HUES64 (cell line): ENCODE measurements around the gene GPX6.
"Not testable (repeated sequence)": the region's sequence is repeated elsewhere in the genome, so short reads cannot be mapped to it uniquely, and the experiment has no call there.

Experiments
- H3K27ac ChIP-seq: 2 replicates; pipeline ENCODE4 v1.7.0; 2013; ENCODE audit warnings: low read depth, low read length, inconsistent platforms
- H3K27me3 ChIP-seq: 2 replicates; pipeline ENCODE4 v1.6.1; 2013; ENCODE audit warnings: mild to moderate bottlenecking, low read length; ENCODE audit not compliant: insufficient read depth
- H3K36me3 ChIP-seq: 2 replicates; pipeline ENCODE4 v1.6.1; 2013; ENCODE audit warnings: mild to moderate bottlenecking, low read length; ENCODE audit not compliant: insufficient read depth
- H3K4me1 ChIP-seq: 2 replicates; pipeline ENCODE4 v1.6.1; 2013; ENCODE audit warnings: mild to moderate bottlenecking, low read length, moderate library complexity; ENCODE audit not compliant: insufficient read depth
- H3K4me3 ChIP-seq: 2 replicates; pipeline ENCODE4 v1.5.1; 2013; ENCODE audit warnings: mild to moderate bottlenecking, low read length, moderate library complexity
- H3K9ac ChIP-seq: 2 replicates; pipeline ENCODE4 v1.6.1; 2013; ENCODE audit warnings: mild to moderate bottlenecking, low read depth, low read length
- H3K9me3 ChIP-seq: 2 replicates; pipeline ENCODE4 v1.6.1; 2013; ENCODE audit warnings: low read depth, low read length; ENCODE audit not compliant: insufficient read depth
- WGBS: fragments of 150-250, 120-280 bp; methylation state at CpG from one replicate; pipeline ENCODE4 v1.1.7; 2013; ENCODE audit warnings: missing lambda C conversion rate; 5-methylcytosine and 5-hydroxymethylcytosine counted together

Gene GPX6

DNA sequence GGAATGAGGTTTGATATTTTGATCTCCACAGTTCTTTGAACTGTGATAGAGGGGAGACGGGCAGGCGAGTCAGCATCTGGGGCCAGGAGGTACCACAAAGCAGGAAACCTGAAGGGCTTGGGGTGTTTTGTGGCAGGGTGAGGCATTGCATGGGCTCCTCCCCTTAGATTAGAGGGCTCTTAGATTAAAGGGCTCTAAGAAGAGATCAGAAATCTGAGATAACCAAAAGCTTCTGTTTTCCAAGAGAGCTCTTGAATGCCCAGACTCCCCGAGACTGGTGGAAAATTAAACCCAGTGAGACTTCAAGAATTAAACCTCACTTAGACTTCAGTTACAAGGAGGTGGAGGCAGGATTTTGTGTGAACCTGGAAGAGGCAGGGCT lies 7.6 kb upstream of the GPX6 start:
- WGBS, result 75% methylated on average over 3 of the region's 3 CpGs
- Histone ChIP-seq H3K9me3 (no peaks in the 10 kb centered on the region), H3K9ac (no peak overlapping the region), H3K36me3 (no peaks in the 10 kb centered on the region), H3K27ac (no peak overlapping the region), H3K4me1 (peaks cover 7% of the 10 kb centered on the region; the same call in 1 of the 2 replicates), H3K27me3 (no peaks in the 10 kb centered on the region), H3K4me3 (no peak overlapping the region)

DNA sequence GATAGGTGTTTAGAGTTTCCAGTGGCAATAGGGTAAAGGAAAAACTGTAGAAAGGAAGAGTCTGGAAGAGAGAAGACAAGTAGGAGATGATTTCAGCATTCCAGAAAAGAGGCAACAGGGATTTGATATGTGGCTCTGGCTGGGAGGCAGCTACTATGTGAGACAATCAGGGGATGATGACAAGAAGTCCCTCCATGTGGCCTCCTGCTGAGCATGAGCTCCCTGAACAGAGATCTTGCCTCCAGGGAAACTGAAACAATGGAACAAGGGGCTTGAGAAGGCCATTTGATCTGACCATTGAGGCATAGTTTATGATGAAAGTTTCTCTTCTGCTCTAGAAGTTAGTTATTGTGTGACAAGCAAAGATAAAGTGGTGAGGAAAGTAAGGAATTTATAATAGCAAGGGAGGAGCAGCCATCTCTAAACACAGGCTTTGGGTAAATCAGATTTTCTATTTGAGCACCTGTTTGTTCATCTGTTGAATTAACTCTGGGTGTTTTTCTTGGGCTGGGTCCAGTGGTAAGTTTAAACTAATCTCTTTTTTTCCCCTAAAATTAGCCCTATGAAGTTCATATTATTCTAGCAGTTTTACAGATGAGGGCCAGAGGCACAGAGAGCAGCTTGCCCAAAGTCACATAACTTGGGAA lies 7.1 kb upstream of the GPX6 start:
- peaks cover 7% of the 10 kb centered on the region; the same call in 1 of the 2 replicates for H3K4me1 ChIP-seq
- H3K36me3 ChIP-seq, result no peaks in the 10 kb centered on the region
- no peaks in the 10 kb centered on the region for H3K27me3 ChIP-seq
- no peaks in the 10 kb centered on the region for H3K9me3 ChIP-seq
- H3K9ac ChIP-seq, result no peak overlapping the region
- no peak overlapping the region for H3K27ac ChIP-seq
- no peak overlapping the region for H3K4me3 ChIP-seq

DNA sequence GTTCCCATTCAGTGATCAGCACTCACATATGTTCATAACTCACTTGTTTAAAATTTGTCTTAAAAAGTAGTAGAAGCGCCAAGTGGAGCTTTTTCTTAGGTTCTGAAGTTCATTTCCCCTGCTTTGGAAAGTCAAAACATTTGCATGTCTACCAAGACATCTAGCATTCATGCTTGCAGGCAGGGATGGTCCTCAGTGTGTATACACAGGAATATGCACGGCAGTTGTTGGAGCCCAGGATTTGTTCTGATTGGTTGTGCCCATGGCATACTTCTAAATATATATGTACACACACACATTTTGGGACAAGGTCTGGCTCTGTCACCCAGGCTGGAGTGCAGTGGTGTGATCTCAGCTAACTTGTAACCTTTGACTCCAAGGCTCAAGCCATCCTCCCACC lies 2.4 kb upstream of the GPX6 start:
- Histone ChIP-seq H3K27ac (no peak overlapping the region), H3K9ac (no peak overlapping the region), H3K4me3 (no peak overlapping the region), H3K4me1 (no peaks in the 10 kb centered on the region), H3K36me3 (no peaks in the 10 kb centered on the region), H3K27me3 (peaks cover 3% of the 10 kb centered on the region; the same call in 1 of the 2 replicates), H3K9me3 (no peaks in the 10 kb centered on the region)
- WGBS, result 84% methylated on average over 2 of the region's 2 CpGs

DNA sequence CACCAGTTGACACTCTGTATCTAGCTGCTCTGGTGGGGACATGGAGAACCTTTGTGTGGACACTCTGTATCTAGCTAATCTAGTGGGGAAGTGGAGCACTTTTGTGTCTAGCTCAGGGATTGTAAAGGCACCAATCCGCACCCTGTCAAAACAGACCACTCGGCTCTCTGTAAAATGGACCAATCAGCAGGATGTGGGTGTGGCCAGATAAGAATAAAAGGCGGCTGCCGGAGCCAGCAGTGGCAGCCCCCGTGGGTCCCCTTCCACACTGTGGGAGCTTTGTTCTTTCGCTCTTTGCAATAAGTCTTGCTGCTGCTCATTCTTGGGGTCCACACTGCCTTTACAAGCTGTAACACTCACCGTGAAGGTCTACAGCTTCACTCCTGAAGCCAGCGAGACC lies 3.2 kb downstream of the GPX6 start:
- H3K9me3 ChIP-seq, H3K4me1 ChIP-seq, H3K36me3 ChIP-seq, H3K27ac ChIP-seq, H3K9ac ChIP-seq, H3K27me3 ChIP-seq, H3K4me3 ChIP-seq: not testable (repeated sequence)
- WGBS, result 96% methylated on average over 8 of the region's 8 CpGs

DNA sequence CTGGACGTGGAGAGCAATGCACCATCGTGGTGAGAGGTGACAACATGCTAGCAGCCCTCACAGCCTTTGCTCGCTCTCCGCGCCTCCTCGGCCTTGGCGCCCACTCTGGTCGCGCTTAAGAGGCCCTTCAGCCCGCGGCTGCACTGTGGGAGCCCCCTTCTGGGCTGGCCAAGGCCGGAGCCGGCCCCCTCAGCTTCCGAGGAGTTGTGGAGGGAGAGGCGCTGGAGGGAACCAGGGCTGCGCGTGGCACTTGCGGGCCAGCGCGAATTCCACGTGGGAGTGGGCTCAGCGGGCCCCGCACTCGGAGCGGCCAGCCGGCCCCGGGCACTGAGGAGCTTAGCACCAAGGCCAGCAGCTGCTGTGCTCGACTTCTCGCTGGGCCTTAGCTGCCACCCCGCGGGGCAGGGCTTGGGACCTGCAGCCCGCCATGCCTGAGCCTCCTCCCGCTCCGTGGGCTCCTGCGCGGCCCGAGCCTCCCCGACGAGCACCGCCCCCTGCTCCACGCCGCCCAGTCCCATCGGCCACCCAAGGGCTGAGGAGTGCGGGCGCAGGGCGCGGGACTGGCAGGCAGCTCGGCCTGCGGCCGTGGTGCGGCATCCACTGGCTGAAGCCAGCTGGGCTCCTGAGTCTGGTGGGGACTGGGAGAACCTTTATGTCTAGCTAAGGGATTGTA lies 3.8 kb downstream of the GPX6 start:
- Histone ChIP-seq H3K27me3 (peaks cover 3% of the 10 kb centered on the region; the same call in 1 of the 2 replicates), H3K9me3 (no peaks in the 10 kb centered on the region), H3K36me3 (no peaks in the 10 kb centered on the region), H3K4me1 (peaks cover 7% of the 10 kb centered on the region), H3K9ac (no peak overlapping the region), H3K4me3 (no peak overlapping the region), H3K27ac (no peak overlapping the region)
- WGBS, result 96% methylated on average over 51 of the region's 51 CpGs

DNA sequence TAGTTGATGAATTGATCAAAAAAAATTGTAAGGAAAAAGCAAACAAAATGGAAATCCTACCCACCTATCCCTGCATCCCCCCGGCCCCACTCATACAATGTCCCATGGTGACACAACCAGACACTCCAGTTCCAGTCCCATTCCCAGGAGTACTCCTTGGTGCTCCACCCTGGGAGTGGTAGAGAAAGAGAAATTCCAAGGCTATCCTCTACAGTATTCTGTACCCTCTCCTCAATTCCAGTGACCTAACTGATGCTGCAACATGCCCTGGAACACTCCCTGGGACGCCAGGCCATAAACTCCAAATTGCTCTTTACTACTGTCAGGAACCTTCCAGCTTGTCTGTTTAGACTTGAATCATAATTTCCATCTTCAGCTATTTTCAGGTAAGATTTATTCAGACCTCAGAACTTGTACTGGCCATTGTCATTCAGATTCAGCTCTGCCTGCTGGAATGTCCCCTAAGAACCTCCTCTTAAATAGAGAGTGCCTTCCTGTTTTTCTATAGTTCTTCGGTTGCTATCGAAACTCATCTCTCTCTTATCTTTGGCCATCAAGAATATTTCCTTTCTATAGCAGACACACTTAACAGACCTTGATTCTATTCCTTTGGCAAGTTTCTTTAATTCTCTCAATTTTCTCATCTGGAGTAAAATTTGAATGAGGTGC lies 8.7 kb downstream of the GPX6 start:
- 77% methylated on average over 4 of the region's 4 CpGs for WGBS
- no peaks in the 10 kb centered on the region for H3K27me3 ChIP-seq
- H3K9me3 ChIP-seq, result no peaks in the 10 kb centered on the region
- H3K27ac ChIP-seq, result no peak overlapping the region; the same call in 1 of the 2 replicates
- H3K9ac ChIP-seq, result no peak overlapping the region
- peaks cover 16% of the 10 kb centered on the region for H3K4me1 ChIP-seq
- H3K4me3 ChIP-seq, result no peak overlapping the region
- no peaks in the 10 kb centered on the region for H3K36me3 ChIP-seq

DNA sequence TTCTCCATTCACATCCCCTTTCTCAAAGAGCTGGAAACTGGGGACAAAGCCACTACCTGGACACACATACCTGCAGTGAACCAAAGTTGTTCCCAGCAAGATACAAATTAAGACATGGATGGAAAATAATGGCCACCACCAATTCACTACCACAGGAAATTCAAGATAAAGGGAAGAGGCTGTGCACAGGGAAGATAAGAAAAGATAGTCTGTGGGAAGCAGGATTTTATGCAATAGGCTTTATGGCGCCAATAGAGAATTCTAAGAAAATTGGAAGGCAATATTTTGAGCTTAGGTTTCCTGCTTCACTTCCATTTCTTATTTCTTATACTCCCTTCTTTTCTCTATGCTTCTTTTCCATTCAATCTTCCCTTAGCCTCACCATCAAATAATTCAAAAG lies 9.9 kb downstream of the GPX6 start:
- 89% methylated on average over 1 of the region's 1 CpG for WGBS
- Histone ChIP-seq H3K4me1 (peaks cover 16% of the 10 kb centered on the region), H3K27me3 (no peaks in the 10 kb centered on the region), H3K4me3 (no peak overlapping the region), H3K27ac (no peak overlapping the region), H3K36me3 (no peaks in the 10 kb centered on the region), H3K9ac (no peak overlapping the region), H3K9me3 (no peaks in the 10 kb centered on the region)

DNA sequence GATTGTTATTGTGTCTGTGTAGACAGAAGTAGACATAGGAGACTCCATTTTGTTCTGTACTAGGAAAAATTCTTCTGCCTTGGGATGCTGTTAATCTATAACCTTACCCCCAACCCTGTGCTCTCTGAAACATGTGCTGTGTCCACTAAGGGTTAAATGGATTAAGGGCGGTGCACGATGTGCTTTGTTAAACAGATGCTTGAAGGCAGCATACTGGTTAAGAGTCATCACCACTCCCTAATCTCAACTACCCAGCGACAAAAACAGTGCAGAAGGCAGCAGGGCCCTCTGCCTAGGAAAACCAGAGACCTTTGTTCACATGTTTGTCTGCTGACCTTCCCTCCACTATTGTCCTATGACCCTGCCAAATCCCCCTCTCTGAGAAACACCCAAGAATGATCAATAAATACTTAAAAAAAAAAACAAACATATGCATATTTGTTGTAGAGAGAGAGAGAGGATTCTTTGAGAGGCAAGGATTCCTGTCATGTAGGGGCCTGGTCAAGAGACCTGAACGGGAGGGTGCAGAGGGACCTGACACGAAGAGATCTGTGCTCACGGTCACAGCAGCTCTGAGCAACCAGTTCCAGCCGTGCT lies 12.8 kb downstream of the GPX6 start:
- H3K9ac ChIP-seq, H3K9me3 ChIP-seq, H3K27me3 ChIP-seq, H3K36me3 ChIP-seq, H3K4me3 ChIP-seq, H3K27ac ChIP-seq: not testable (repeated sequence)
- 77% methylated on average over 7 of the region's 7 CpGs for WGBS
- peaks cover 16% of the 10 kb centered on the region for H3K4me1 ChIP-seq

DNA sequence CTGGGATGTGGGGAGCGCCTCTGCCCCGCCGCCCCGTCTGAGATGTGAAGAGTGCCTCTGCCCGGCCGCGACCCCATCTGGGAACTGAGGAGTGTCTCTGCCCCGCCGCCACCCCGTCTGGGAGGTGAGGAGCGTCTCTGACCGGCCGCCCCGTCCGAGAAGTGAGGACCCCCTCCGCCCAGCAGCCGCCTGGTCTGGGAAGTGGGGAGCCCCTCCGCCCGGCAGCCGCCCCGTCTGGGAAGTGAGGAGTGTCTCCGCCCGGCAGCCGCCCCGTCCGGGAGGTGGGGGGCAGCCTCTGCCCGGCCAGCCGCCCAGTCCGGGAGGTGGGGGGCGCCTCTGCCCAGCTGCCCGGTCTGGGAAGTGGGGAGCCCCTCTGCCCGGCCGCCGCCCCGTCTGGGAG lies 13.5 kb downstream of the GPX6 start:
- H3K36me3 ChIP-seq, H3K9ac ChIP-seq, H3K9me3 ChIP-seq, H3K27me3 ChIP-seq, H3K27ac ChIP-seq, H3K4me3 ChIP-seq: not testable (repeated sequence)
- H3K4me1 ChIP-seq, result peaks cover 12% of the 10 kb centered on the region
- WGBS, result 94% methylated on average over 35 of the region's 35 CpGs

DNA sequence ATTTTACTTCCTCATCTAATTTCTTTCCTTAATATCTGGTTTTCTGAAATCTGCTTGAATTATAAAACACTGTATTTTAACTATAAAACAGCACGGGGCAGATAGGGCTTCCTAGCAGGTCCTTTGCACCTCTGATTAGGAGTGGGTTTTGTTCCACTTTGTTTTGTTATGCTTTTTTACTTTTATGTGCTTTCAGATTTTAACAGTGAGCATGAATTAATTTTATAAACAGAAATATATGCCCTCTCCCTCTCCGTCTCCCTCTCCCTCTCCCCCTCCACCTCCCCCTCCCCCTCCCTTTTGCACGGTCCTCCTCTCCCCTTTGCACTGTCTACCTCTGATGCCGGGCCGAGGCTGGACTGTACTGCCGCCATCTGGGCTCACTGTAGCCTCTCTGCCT lies 14.3 kb downstream of the GPX6 start:
- no peak overlapping the region for H3K9ac ChIP-seq
- H3K27me3 ChIP-seq, result no peaks in the 10 kb centered on the region; the same call in 1 of the 2 replicates
- no peaks in the 10 kb centered on the region for H3K9me3 ChIP-seq
- H3K27ac ChIP-seq, result no peak overlapping the region
- H3K4me3 ChIP-seq, result no peak overlapping the region
- peaks cover 4% of the 10 kb centered on the region for H3K4me1 ChIP-seq
- 95% methylated on average over 6 of the region's 6 CpGs for whole genome bisulfite sequencing
- no peaks in the 10 kb centered on the region for H3K36me3 ChIP-seq

DNA sequence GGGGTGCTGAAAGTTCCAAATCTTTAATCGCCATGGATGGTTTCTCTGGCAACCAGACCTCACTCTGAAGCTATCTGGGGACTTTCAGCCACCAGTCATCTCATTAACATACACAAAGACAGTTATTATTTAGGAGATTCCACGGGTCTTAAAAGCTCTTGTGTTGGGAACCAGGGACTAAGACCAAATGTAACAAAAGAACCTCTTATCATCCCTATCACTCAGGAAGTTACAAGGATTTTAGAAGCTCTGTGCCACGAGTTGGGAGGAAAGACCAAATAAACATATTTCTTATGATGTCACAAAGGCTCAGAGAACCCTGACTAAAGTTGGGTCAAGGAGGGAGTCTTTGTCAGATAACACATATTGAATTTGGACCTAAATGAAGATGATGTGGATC lies 17.7 kb downstream of the GPX6 start:
- Histone ChIP-seq H3K4me3 (no peak overlapping the region), H3K4me1 (no peaks in the 10 kb centered on the region), H3K27me3 (no peaks in the 10 kb centered on the region; the same call in 1 of the 2 replicates), H3K27ac (no peak overlapping the region), H3K9ac (no peak overlapping the region), H3K36me3 (no peaks in the 10 kb centered on the region), H3K9me3 (no peaks in the 10 kb centered on the region)
- 73% methylated on average over 3 of the region's 3 CpGs for WGBS
